GM21447 (cell line): Measurements from ENCODE around the gene AMACR.
"Not testable (repeated sequence)": the region's sequence is repeated elsewhere in the genome, so short reads cannot be mapped to it uniquely, and the experiment has no call there.

Source experiments
- ATAC-seq: cut with Tn5 transposase; IDR thresholded peaks from one replicate; pipeline ENCODE4 v1.9.1; 2021; ENCODE audit not compliant: unreplicated experiment

AMACR gene

GRCh38 chr5:33969572-33970452, 38.0 kb downstream of the AMACR start:
- ATAC-seq = no peak

- no peak for ATAC-seq
Observed at GRCh38 chr5:33968211-33969005, 39.4 kb downstream of the AMACR start.

GRCh38 chr5:33966805-33967204, 41.0 kb downstream of the AMACR start:
- no peak for ATAC-seq

DNA sequence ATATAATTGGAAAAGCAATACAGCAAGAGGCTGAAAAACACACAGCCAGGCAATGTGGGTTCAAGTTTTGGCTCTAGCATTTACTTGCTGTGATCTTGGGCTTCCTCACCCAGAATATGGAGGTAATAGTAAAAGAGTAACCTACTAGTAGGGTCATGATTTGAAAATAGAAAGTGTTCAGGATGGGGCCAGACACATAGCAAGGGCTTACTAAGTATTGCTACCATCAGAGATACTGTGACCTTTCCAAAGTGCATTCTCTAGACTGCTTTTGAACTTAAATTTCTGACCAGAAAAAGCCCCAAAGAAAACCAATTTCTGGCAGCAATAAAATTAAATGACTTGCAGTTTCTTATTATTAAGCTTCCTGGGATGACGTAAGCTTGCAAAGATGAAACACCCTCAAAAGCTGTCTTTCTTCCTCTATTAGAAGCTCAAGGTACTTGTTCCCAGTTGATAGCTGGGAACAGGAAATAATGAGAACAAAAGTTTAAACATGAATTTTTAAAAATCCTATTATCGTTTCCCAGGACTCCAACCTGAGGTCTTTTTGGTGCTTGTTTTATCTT, 43.6 kb downstream of the AMACR start:
- no peak for ATAC-seq

- ATAC-seq = no peak
Observed at GRCh38 chr5:33958176-33958575, 49.7 kb downstream of the AMACR start.

DNA sequence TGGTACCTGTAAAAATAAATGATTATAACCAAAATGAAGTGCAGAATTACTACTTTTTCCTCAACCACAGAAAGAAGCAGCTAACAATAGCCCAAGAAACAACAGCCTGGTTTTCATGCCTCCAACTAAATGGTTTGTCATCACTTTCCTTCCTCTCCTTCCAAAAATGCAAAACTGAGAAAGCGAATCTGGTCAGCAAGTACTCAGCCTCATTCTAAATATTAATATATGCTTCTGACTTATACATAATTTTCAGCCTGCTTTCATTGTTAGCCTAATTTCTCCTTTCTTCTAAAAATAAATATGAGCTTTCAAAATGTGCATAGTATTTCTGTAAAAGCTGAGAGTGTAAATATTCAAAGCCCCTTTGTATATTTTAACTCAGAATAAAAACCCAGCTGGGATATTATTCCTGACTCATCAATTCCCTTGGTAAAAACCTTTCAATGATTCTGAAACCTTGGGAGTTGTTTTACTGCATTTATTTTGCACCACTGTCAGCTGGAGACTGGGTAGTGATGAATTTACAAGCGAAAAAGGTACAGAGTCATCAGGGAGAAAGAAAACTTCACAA, 50.2 kb downstream of the AMACR start:
- no peak for ATAC-seq

- not testable (repeated sequence) for ATAC-seq
Observed at GRCh38 chr5:33952175-33952574, 55.7 kb downstream of the AMACR start.

- ATAC-seq = no peak
Observed at GRCh38 chr5:33944543-33945132, 63.2 kb downstream of the AMACR start.

DNA sequence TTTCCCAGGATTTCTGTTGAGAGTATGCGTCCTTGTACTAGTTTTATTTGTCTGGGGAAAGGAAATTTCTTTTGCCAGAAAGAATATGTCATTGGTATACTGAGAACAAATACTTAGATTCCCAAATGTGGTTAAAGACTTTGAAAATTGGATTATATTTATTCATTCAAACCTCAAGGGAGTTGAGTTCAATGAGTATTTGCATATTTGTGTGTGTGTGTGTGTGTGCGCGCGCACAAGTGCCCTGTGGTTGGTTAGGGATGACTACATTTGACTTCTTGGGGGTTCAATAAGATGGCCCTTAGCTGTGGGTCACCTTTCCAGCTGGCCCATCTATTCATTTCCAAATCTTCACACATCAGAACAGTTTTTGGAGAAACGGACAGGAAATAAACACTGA, 66.8 kb downstream of the AMACR start:
- ATAC-seq = no peak

DNA sequence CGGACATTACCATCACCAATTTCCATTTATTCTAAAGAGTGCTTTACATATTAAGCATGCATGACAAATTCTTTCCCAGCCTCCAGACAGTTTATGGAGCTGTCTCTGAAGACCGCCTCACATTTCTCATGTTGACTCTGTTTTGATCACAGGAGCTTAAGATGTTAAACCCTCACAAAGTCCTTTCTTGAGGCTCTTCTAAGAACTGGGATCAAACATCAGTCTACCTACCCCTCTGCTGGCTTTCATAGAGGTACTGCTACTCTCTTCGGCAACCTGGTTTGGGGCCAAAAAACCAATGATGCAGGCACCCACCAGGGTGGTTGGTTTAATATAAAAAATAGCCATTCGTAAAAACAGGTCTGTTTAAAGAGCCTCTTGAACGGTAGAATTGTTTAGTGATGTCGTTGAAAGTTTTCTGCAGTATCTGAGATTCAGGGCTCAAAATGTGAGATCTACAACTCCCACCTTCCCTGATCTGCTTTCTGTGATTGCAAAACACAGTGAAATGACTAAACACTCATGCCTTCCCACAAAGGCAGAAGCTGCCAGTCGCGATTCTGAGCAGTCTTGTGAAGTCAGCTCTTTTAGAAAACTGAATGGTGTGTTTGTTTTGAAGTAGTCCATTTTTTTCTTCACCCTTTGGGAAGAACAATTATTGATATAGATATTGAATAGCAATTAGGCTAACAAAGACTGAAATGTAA, 68.1 kb downstream of the AMACR start:
- no peak for ATAC-seq

GRCh38 chr5:33938881-33939280, 69.0 kb downstream of the AMACR start:
- ATAC-seq = no peak

- no peak for ATAC-seq
Observed at GRCh38 chr5:33938507-33938796, 69.4 kb downstream of the AMACR start.

DNA sequence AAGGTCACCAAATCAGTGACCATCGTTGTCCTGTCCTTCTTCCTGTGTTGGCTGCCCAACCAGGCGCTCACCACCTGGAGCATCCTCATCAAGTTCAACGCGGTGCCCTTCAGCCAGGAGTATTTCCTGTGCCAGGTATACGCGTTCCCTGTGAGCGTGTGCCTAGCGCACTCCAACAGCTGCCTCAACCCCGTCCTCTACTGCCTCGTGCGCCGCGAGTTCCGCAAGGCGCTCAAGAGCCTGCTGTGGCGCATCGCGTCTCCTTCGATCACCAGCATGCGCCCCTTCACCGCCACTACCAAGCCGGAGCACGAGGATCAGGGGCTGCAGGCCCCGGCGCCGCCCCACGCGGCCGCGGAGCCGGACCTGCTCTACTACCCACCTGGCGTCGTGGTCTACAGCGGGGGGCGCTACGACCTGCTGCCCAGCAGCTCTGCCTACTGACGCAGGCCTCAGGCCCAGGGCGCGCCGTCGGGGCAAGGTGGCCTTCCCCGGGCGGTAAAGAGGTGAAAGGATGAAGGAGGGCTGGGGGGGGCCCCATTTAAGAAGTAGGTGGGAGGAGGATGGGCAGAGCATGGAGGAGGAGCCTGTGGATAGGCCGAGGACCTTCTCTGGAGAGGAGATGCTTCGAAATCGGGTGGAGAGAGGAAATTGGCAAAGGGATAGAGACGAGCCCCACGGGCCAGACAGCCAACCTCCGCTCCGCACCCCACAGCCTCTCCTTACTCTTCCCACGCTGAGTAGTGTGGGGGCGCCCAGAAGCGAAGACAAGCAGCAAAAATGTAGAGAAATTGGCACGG, 69.9 kb downstream of the AMACR start:
- no peak for ATAC-seq

DNA sequence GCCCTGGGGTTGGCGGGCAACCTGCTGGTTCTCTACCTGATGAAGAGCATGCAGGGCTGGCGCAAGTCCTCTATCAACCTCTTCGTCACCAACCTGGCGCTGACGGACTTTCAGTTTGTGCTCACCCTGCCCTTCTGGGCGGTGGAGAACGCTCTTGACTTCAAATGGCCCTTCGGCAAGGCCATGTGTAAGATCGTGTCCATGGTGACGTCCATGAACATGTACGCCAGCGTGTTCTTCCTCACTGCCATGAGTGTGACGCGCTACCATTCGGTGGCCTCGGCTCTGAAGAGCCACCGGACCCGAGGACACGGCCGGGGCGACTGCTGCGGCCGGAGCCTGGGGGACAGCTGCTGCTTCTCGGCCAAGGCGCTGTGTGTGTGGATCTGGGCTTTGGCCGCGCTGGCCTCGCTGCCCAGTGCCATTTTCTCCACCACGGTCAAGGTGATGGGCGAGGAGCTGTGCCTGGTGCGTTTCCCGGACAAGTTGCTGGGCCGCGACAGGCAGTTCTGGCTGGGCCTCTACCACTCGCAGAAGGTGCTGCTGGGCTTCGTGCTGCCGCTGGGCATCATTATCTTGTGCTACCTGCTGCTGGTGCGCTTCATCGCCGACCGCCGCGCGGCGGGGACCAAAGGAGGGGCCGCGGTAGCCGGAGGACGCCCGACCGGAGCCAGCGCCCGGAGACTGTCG, 70.7 kb downstream of the AMACR start:
- no peak for ATAC-seq

DNA sequence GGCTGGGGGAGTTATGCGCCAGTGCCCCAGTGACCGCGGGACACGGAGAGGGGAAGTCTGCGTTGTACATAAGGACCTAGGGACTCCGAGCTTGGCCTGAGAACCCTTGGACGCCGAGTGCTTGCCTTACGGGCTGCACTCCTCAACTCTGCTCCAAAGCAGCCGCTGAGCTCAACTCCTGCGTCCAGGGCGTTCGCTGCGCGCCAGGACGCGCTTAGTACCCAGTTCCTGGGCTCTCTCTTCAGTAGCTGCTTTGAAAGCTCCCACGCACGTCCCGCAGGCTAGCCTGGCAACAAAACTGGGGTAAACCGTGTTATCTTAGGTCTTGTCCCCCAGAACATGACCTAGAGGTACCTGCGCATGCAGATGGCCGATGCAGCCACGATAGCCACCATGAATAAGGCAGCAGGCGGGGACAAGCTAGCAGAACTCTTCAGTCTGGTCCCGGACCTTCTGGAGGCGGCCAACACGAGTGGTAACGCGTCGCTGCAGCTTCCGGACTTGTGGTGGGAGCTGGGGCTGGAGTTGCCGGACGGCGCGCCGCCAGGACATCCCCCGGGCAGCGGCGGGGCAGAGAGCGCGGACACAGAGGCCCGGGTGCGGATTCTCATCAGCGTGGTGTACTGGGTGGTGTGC, 71.4 kb downstream of the AMACR start, which contains the start of gene RXFP3:
Gene RXFP3 (plus strand): TSS at position 6 of the 636 bp plus-strand sequence. CDS start 355 bp downstream, at position 361.
- no peak for ATAC-seq
